Measurements from ENCODE around the gene ELAVL3.

Gene ELAVL3

GRCh38 chr19:11448923-11449554 is 31.8 kb downstream of the ELAVL3 start:
- peaks cover 22% of the 10 kb centered on the region for H3K27me3 ChIP-seq
- H3K4me1 ChIP-seq (ENCODE audit: control insufficient read depth in 1 of 2, insufficient read depth in 1 of 2, low read depth in 1 of 2, low read length in 1 of 2), result no peaks in the 10 kb centered on the region
- no peak overlapping the region for H3K4me3 ChIP-seq (ENCODE audit: low read depth in 1 of 2, low read length in 1 of 2)
- H3K27ac ChIP-seq, result no peak overlapping the region
- no peaks in the 10 kb centered on the region for H3K9me3 ChIP-seq
- no peak for TF ChIP-seq CTCF (IDR thresholded peaks at IDR 0.05)
- H3K36me3 ChIP-seq, result peaks cover 72% of the 10 kb centered on the region

- Histone ChIP-seq H3K4me1 (ENCODE audit: control insufficient read depth in 1 of 2, insufficient read depth in 1 of 2, low read depth in 1 of 2, low read length in 1 of 2) (no peaks in the 10 kb centered on the region), H3K36me3 (peaks cover 77% of the 10 kb centered on the region)
- TF ChIP-seq CTCF (IDR thresholded peaks at IDR 0.05), result no peak
These were observed 32.4 kb downstream of the ELAVL3 start for GRCh38 chr19:11448410-11448809.

GRCh38 chr19:11447347-11448262 is 33.2 kb downstream of the ELAVL3 start:
- Histone ChIP-seq H3K27ac (no peak overlapping the region), H3K4me3 (ENCODE audit: low read depth in 1 of 2, low read length in 1 of 2) (no peak overlapping the region), H3K36me3 (peaks cover 84% of the 10 kb centered on the region)

More at GRCh38 chr19:11448410-11448809, 32.4 kb downstream of the ELAVL3 start:
- H3K9me3 ChIP-seq, result no peaks in the 10 kb centered on the region
- no peak overlapping the region for H3K27ac ChIP-seq
- H3K27me3 ChIP-seq, result peaks cover 17% of the 10 kb centered on the region
- H3K4me3 ChIP-seq (ENCODE audit: low read depth in 1 of 2, low read length in 1 of 2), result no peak overlapping the region

GRCh38 chr19:11446652-11447301 is 34.1 kb downstream of the ELAVL3 start:
- peak; percentile 80 for TF ChIP-seq CTCF (IDR thresholded peaks at IDR 0.05)
- peaks cover 4% of the 10 kb centered on the region for H3K27me3 ChIP-seq
- H3K27ac ChIP-seq, result no peak overlapping the region
- H3K4me1 ChIP-seq (ENCODE audit: control insufficient read depth in 1 of 2, insufficient read depth in 1 of 2, low read depth in 1 of 2, low read length in 1 of 2), result no peaks in the 10 kb centered on the region
- H3K4me3 ChIP-seq (ENCODE audit: low read depth in 1 of 2, low read length in 1 of 2), result no peak overlapping the region
- peaks cover 92% of the 10 kb centered on the region for H3K36me3 ChIP-seq
- no peaks in the 10 kb centered on the region for H3K9me3 ChIP-seq

More at GRCh38 chr19:11447347-11448262, 33.2 kb downstream of the ELAVL3 start:
- H3K4me1 ChIP-seq (ENCODE audit: control insufficient read depth in 1 of 2, insufficient read depth in 1 of 2, low read depth in 1 of 2, low read length in 1 of 2), result no peaks in the 10 kb centered on the region
- H3K9me3 ChIP-seq, result no peaks in the 10 kb centered on the region
- no peak for TF ChIP-seq CTCF (IDR thresholded peaks at IDR 0.05)
- peaks cover 9% of the 10 kb centered on the region for H3K27me3 ChIP-seq

GRCh38 chr19:11446271-11446651 is 34.6 kb downstream of the ELAVL3 start:
- no peak overlapping the region for H3K27ac ChIP-seq
- H3K36me3 ChIP-seq, result peaks cover 98% of the 10 kb centered on the region
- H3K4me3 ChIP-seq (ENCODE audit: low read depth in 1 of 2, low read length in 1 of 2), result no peak overlapping the region
- no peaks in the 10 kb centered on the region for H3K9me3 ChIP-seq
- H3K27me3 ChIP-seq, result no peaks in the 10 kb centered on the region
- H3K4me1 ChIP-seq (ENCODE audit: control insufficient read depth in 1 of 2, insufficient read depth in 1 of 2, low read depth in 1 of 2, low read length in 1 of 2), result no peaks in the 10 kb centered on the region
- TF ChIP-seq CTCF (IDR thresholded peaks at IDR 0.05), result no peak

All from neutrophil (primary cell).